A673 (cell line): ENCODE results near the gene MAP7D3. TPM values are rescaled to one million over a fixed set of nuclear protein-coding genes. Genes with fewer than 3 reads are reported as not detected.

Experiments
- BruUV-seq: library from RNA; stranded (reverse); fragments of 400-500 nt; replicated peaks from 2 replicates; lab custom pipeline; 2021; lab: Mats Ljungman, UMichigan
- CTCF ChIA-PET: fragments of 300-600 bp; sonication (Branson Sonifier 250); formaldehyde crosslinking; loops from one replicate; lab custom pipeline; 2022; ENCODE audit warnings: antibody characterized with exemption; lab: Charles Lee
- POLR2A ChIA-PET: fragments of 300-600 bp; sonication (Branson Sonifier 250); formaldehyde crosslinking; loops from one replicate; lab custom pipeline; 2022; ENCODE audit warnings: antibody characterized with exemption; ENCODE audit not compliant: low non-redundant PET; lab: Charles Lee
- DNase-seq: peaks from one replicate; pipeline ENCODE4 v3.0.0-alpha.2; 2015; ENCODE audit warnings: low spot score
- H3K27ac ChIP-seq: fragments of 200-600 bp; sonication (generic); 2 replicates; pipeline ENCODE4 v1.5.1; 2016; ENCODE audit warnings: mixed run types, low read depth, mild to moderate bottlenecking, mixed read lengths, antibody characterized with exemption, low read length; ENCODE audit not compliant: poor library complexity, severe bottlenecking
- H3K27me3 ChIP-seq: fragments of 200-600 bp; sonication (generic); replicated peaks from 2 replicates; pipeline ENCODE4 v1.6.1; 2017; ENCODE audit warnings: mixed run types, low read depth, mild to moderate bottlenecking, mixed read lengths, antibody characterized with exemption, low read length; ENCODE audit not compliant: insufficient read depth, poor library complexity
- H3K36me3 ChIP-seq: fragments of 200-600 bp; sonication (generic); 2 replicates; pipeline ENCODE4 v1.6.1; 2016; ENCODE audit warnings: mixed run types, mild to moderate bottlenecking, mixed read lengths, antibody characterized with exemption, low read length; ENCODE audit not compliant: insufficient read depth, poor library complexity, severe bottlenecking
- H3K4me1 ChIP-seq: fragments of 200-600 bp; sonication (generic); 2 replicates; pipeline ENCODE4 v1.6.1; 2017; ENCODE audit warnings: mixed run types, mild to moderate bottlenecking, mixed read lengths, antibody characterized with exemption, low read length; ENCODE audit not compliant: insufficient read depth, poor library complexity, severe bottlenecking
- H3K4me3 ChIP-seq: fragments of 200-600 bp; sonication (generic); 2 replicates; pipeline ENCODE4 v1.5.1; 2016; ENCODE audit warnings: low read depth, mixed run types, mild to moderate bottlenecking, mixed read lengths, low read length; ENCODE audit not compliant: poor library complexity, severe bottlenecking
- H3K9me3 ChIP-seq: fragments of 200-600 bp; sonication (generic); 2 replicates; pipeline ENCODE4 v1.6.1; 2016; ENCODE audit warnings: mixed run types, low read depth, mild to moderate bottlenecking, mixed read lengths, antibody characterized with exemption, low read length; ENCODE audit not compliant: poor library complexity, severe bottlenecking
- CTCF ChIP-seq: fragments of 300-800, 200-600 bp; sonication (generic); conservative IDR thresholded peaks from 2 replicates; pipeline ENCODE4 v1.5.1; 2017; ENCODE audit warnings: low read depth, mild to moderate bottlenecking, antibody characterized with exemption, low read length, moderate library complexity, mixed read lengths
- EZH2 ChIP-seq: fragments of 200-600 bp; sonication (generic); IDR thresholded peaks from 2 replicates; pipeline ENCODE4 v1.6.1; 2017; ENCODE audit warnings: borderline replicate concordance, low read depth, mild to moderate bottlenecking, mixed read lengths, antibody characterized with exemption, low read length; ENCODE audit not compliant: poor library complexity, severe bottlenecking
- intact Hi-C: fragments of 100-400 bp; cut with micrococcal nuclease; formaldehyde crosslinking; loops from one replicate; pipeline ENCODE4 v1.10.0; 2022; ENCODE audit not compliant: unreplicated experiment
- total RNA-seq: library from RNA; stranded (reverse); gene quantifications from 2 replicates; pipeline ENCODE4 v1.2.3, GENCODE V29; 2021

MAP7D3 gene
- total RNA-seq, 1 experiment from 2014 or later, result 12.9 TPM

GRCh38 chrX:136215559-136215958 lies 35.6 kb downstream of the MAP7D3 start:
- TF ChIP-seq CTCF (no peak), EZH2 (no peak)
- no peak overlapping the region for H3K27ac ChIP-seq
- H3K9me3 ChIP-seq, result no peaks in the 10 kb centered on the region
- POLR2A ChIA-PET, result no interaction called here
- CTCF ChIA-PET, result no interaction called here
- no peak overlapping the region for H3K4me3 ChIP-seq
- BruUV-seq, result no TSS peak
- H3K36me3 ChIP-seq, result peaks cover 3% of the 10 kb centered on the region
- no peaks in the 10 kb centered on the region for H3K27me3 ChIP-seq
- H3K4me1 ChIP-seq, result no peaks in the 10 kb centered on the region
- intact Hi-C loops, result no loop called here
- DNase-seq, result no peak

GRCh38 chrX:136214551-136214950 lies 36.6 kb downstream of the MAP7D3 start:
- POLR2A ChIA-PET, result no interaction called here
- Histone ChIP-seq H3K27me3 (no peaks in the 10 kb centered on the region), H3K9me3 (no peaks in the 10 kb centered on the region), H3K4me1 (no peaks in the 10 kb centered on the region), H3K36me3 (no peaks in the 10 kb centered on the region), H3K27ac (no peak overlapping the region), H3K4me3 (no peak overlapping the region)
- TF ChIP-seq CTCF (no peak), EZH2 (no peak)
- intact Hi-C loops, result no loop called here
- CTCF ChIA-PET, result interaction anchor here (0.5 kb wide), 1 partner anchor 51 kb away, joined by 3 read pairs; no protein-coding TSS in a partner anchor
- BruUV-seq, result no TSS peak
- peak; percentile 26 for DNase-seq

GRCh38 chrX:136212557-136213111 lies 38.6 kb downstream of the MAP7D3 start:
- Histone ChIP-seq H3K27ac (no peak overlapping the region), H3K27me3 (no peaks in the 10 kb centered on the region), H3K9me3 (no peaks in the 10 kb centered on the region), H3K4me1 (no peaks in the 10 kb centered on the region), H3K4me3 (no peak overlapping the region), H3K36me3 (no peaks in the 10 kb centered on the region)
- TF ChIP-seq CTCF, result no peak
- TF ChIP-seq EZH2, result no peak
- no peak for DNase-seq
- ChIA-PET CTCF (no interaction called here), POLR2A (no interaction called here)
- intact Hi-C loops, result no loop called here
- no TSS peak for BruUV-seq
